ENCODE data around the gene GET3.
A peak's percentile ranks its signal among the peaks of the same experiment; 100 is the strongest.
"Not testable (repeated sequence)": the region's sequence is repeated elsewhere in the genome, so short reads cannot be mapped to it uniquely, and the experiment has no call there.

GET3 gene

GRCh38 chr19:12793290-12794195, 56.2 kb downstream of the GET3 start:
- peak; percentile 91 for DNase-seq

DNA sequence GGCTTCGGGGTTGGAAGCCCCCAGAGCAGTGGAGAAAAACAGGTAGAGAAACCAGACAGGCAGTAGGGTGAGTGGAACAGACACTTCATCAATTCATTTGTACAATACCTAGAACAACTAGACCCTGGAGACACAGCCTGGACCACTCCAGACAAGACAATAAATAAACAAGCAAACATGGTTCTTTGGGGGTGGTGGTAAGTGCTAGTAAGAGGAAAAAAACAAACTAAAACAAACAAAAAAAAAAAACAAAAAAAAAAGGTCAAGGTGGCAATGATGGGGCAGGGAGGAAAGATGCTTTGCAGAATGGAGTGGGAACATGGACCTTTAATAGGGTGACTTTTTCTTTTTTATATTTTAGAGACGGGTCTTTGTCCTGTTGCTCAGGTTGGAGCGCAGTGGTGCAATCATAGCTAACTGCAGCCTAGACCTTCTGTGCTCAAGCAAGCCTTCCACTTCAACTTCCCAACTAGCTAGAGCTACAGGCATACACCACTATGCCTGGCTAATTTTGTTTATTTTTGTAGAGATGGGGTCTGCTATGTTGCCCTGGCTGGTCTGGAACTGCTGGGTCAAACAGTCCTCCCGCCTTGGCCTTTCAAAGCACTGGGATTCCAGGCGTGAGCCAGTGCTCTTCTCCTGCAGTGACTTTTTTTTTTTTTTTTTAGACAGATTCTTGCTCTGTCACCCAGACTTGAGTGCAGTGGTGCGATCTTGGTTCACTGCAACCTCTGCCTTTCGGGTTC, 57.1 kb downstream of the GET3 start:
- no peak for DNase-seq

DNA sequence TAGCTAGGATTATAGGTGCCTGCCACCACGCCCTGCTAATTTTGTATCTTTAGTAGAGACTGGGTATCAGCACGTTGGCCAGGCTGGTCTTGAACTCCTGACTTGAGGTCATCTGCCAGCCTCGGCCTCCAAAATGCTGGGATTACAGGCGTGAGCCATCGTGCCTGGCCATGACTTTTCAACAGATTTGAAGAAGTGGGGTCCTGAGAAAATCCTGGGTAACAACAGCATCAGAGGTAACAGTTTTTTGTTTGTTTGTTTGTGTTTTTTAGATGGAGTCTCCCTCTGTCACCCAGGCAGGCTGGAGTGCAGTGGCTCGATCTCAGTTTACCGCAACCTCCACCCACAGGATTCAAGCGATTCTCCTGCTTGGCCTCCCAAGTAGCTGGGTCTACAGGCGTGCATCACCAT, 57.7 kb downstream of the GET3 start:
- DNase-seq, result no peak

DNA sequence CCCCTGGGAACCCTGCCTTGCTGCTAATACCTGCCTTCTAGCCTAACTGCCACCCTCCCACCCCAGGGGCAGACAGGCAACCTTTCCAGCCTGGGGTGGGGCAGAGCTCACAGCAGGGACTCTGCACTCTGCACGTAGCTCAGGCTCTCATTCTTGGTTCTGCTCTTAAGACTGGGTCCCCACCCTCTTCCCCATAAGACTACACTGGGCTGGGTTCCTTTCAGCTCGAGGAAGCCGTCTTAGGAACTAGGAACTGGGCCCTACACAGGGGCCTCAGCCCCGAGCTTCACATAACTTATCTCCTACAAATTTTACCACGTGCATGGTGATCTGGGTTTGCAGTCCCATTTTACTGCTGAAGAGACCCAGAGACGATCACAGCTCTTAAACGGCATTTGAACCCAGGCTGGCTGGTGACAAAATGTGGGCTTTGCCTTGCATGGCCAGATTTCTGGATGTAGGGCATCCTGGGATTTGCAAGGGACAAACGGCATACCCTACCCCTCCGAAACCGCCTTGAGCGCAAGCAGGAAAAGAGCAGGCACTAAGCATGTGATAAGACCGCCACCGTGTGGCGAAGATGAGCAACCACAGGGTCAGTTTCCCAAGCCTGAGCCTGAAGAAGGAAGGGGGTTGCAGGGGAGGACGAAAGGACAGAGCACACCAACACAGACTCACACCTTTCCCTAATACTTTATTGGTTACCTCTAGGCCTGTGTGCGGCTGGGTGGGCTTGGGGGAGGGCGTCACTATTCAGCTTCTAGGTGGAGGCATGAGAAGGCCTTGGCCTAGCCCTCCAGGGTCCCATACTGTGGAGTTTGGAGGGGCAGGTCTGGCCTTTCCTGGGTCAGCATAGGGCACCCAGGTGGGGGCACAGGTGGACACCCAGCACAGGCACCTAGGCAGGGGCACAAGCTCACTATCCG, 59.1 kb downstream of the GET3 start:
- peak; percentile 79 for DNase-seq

DNA sequence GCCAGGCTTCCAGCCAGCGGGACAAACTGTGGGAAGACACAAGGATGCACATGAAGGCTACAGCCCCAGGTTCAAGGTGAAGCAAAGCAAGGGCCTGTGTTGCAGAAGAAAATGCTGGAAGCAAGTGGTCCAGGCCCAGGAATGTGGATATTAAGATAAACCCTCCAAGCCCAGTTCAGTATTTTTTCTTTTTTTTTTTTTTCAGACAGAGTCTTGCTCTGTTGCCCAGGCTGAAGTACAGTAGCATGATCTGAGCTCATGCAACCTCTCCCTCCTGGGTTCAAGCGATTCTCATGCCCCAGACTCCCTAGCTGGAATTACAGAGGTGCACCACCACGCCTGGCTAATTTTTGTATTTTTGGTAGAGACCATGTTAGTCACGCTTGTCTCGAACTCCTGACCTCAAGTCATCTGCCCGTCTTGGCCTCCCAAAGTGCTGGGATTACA, 59.9 kb downstream of the GET3 start:
- no peak for DNase-seq

DNA sequence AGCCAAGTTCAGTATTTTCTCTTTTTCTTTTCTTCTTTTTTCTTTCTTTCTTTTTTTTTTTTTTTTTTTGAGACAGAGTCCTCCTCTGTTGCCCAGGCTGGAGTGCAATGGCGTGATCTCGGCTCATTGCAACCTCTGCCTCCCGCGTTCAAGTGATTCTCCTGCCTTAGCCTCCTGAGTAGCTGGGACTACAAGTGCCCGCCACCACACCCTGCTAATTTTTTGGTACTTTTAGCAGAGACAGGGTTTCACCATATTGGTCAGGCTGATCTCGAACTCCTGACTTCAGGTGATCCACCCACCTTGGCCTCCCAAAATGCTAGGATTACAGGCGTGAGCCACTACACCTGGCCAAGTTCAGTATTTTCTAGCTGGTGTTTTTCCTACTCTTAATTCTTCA, 60.3 kb downstream of the GET3 start:
- not testable (repeated sequence) for DNase-seq
